Activated B cell treated with CpG ODN at 0.5 μM for 24 hours (primary cell): ENCODE results near the gene GRM7. TPM values are rescaled to one million over a fixed set of nuclear protein-coding genes. Genes with fewer than 3 reads are reported as not detected.

Experiments used
- ATAC-seq: fragments of 200-7000 bp; cut with Tn5 transposase; one replicate; pipeline ENCODE4 v1.10.0; 2021; ENCODE audit warnings: low read depth, mild to moderate bottlenecking, moderate library complexity
- CTCF ChIA-PET: fragments of 350-600 bp; sonication (Branson Sonifier 250); formaldehyde crosslinking; loops from one replicate; lab custom pipeline; 2021; ENCODE audit warnings: antibody characterized with exemption; lab: Charles Lee
- POLR2A ChIA-PET: fragments of 350-600 bp; sonication (Branson Sonifier 250); formaldehyde crosslinking; loops from one replicate; lab custom pipeline; 2021; ENCODE audit warnings: antibody characterized with exemption; lab: Charles Lee
- DNase-seq: peaks from one replicate; pipeline ENCODE4 v3.0.0; 2022
- H3K27ac Mint-ChIP-seq: one replicate; pipeline ENCODE4 v1.8.0; 2020; ENCODE audit warnings: mixed read lengths
- H3K27me3 Mint-ChIP-seq: one replicate; pipeline ENCODE4 v1.8.0; 2021; ENCODE audit warnings: mixed read lengths
- H3K36me3 Mint-ChIP-seq: one replicate; pipeline ENCODE4 v1.8.0; 2021; ENCODE audit warnings: low read depth, mixed read lengths
- H3K4me1 Mint-ChIP-seq: one replicate; pipeline ENCODE4 v1.8.0; 2021; ENCODE audit warnings: mixed read lengths
- H3K4me3 Mint-ChIP-seq: one replicate; pipeline ENCODE4 v1.8.0; 2020; ENCODE audit warnings: mild to moderate bottlenecking, mixed read lengths
- H3K9me3 Mint-ChIP-seq: one replicate; pipeline ENCODE4 v1.8.0; 2020; ENCODE audit warnings: mixed read lengths
- CTCF ChIP-seq: fragments of 200-600 bp; IDR thresholded peaks from one replicate; pipeline ENCODE4 v1.8.0; 2022; ENCODE audit warnings: antibody characterized with exemption, mild to moderate bottlenecking
- intact Hi-C: fragments of 100-400 bp; cut with micrococcal nuclease; formaldehyde crosslinking; loops from one replicate; pipeline ENCODE4 v1.15.1; 2024
- total RNA-seq: library from RNA; stranded (reverse); gene quantifications from 2 replicates; pipeline ENCODE4 v1.2.3, GENCODE V29; 2022

GRM7 gene
- total RNA-seq, 1 donor from 2014 or later, result not detected

GRCh38 chr3:7518026-7518425, 657.1 kb downstream of the GRM7 start:
- no peak overlapping the region for H3K27ac Mint-ChIP-seq
- no peaks in the 10 kb centered on the region for H3K27me3 Mint-ChIP-seq
- no peaks in the 10 kb centered on the region for H3K36me3 Mint-ChIP-seq
- H3K4me1 Mint-ChIP-seq, result no peaks in the 10 kb centered on the region
- no peak for ATAC-seq
- no peaks in the 10 kb centered on the region for H3K9me3 Mint-ChIP-seq
- intact Hi-C loops, result no loop called here
- no peak for DNase-seq
- TF ChIP-seq CTCF, result no peak
- no peak overlapping the region for H3K4me3 Mint-ChIP-seq
- CTCF ChIA-PET, result no interaction called here
- POLR2A ChIA-PET, result no interaction called here

GRCh38 chr3:7518456-7518855, 657.5 kb downstream of the GRM7 start:
- no peak overlapping the region for H3K27ac Mint-ChIP-seq
- TF ChIP-seq CTCF, result no peak
- H3K27me3 Mint-ChIP-seq, result no peaks in the 10 kb centered on the region
- ChIA-PET CTCF (no interaction called here), POLR2A (no interaction called here)
- no peaks in the 10 kb centered on the region for H3K4me1 Mint-ChIP-seq
- peaks cover 2% of the 10 kb centered on the region for H3K9me3 Mint-ChIP-seq
- intact Hi-C loops, result no loop called here
- no peak overlapping the region for H3K4me3 Mint-ChIP-seq
- DNase-seq (no peak), ATAC-seq (no peak)
- no peaks in the 10 kb centered on the region for H3K36me3 Mint-ChIP-seq

- Mint-ChIP-seq H3K9me3 (peaks cover 5% of the 10 kb centered on the region), H3K36me3 (no peaks in the 10 kb centered on the region), H3K27ac (no peak overlapping the region), H3K4me3 (no peak overlapping the region), H3K4me1 (no peaks in the 10 kb centered on the region), H3K27me3 (no peaks in the 10 kb centered on the region)
- CTCF ChIA-PET, result no interaction called here
- TF ChIP-seq CTCF, result no peak
- intact Hi-C loops, result no loop called here
- no peak for ATAC-seq
- DNase-seq, result no peak
- POLR2A ChIA-PET, result no interaction called here
Measured at GRCh38 chr3:7520059-7520458, 659.1 kb downstream of the GRM7 start.

GRCh38 chr3:7520593-7520992, 659.7 kb downstream of the GRM7 start:
- intact Hi-C loops, result no loop called here
- Mint-ChIP-seq H3K27ac (no peak overlapping the region), H3K4me1 (no peaks in the 10 kb centered on the region), H3K27me3 (no peaks in the 10 kb centered on the region), H3K36me3 (no peaks in the 10 kb centered on the region), H3K9me3 (peaks cover 6% of the 10 kb centered on the region), H3K4me3 (no peak overlapping the region)
- ChIA-PET POLR2A (no interaction called here), CTCF (no interaction called here)
- DNase-seq (no peak), ATAC-seq (no peak)
- TF ChIP-seq CTCF, result no peak

- no peak overlapping the region for H3K27ac Mint-ChIP-seq
- ChIA-PET POLR2A (no interaction called here), CTCF (no interaction called here)
- H3K36me3 Mint-ChIP-seq, result no peaks in the 10 kb centered on the region
- ATAC-seq (no peak), DNase-seq (no peak)
- H3K27me3 Mint-ChIP-seq, result no peaks in the 10 kb centered on the region
- no peak for TF ChIP-seq CTCF
- H3K4me3 Mint-ChIP-seq, result no peak overlapping the region
- intact Hi-C loops, result no loop called here
- no peaks in the 10 kb centered on the region for H3K4me1 Mint-ChIP-seq
- H3K9me3 Mint-ChIP-seq, result no peaks in the 10 kb centered on the region
Measured at GRCh38 chr3:7536510-7536909, 675.6 kb downstream of the GRM7 start.
